ENCODE measurements around the gene CPVL.

CPVL gene

DNA sequence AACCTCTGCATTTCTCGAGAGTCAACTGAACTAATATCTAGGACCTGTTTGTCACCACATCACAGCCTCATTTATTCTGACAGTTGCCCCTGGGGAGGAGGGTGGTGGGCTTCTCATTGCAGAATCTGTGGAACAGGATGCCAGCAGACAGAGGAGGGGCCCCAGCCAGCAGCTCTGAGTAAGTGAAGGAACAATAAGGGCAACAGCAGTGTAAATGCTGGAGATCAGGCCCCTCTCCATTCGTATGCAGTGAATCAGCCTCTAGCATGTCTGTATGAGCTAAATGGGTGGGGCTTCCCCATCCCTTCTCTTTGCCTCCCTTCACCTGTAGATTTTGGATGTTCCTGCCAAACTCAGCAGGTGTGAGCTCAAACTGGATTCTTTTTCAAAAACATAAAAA is 7.7 kb upstream of the CPVL start:
- DNase-seq, result no peak

DNA sequence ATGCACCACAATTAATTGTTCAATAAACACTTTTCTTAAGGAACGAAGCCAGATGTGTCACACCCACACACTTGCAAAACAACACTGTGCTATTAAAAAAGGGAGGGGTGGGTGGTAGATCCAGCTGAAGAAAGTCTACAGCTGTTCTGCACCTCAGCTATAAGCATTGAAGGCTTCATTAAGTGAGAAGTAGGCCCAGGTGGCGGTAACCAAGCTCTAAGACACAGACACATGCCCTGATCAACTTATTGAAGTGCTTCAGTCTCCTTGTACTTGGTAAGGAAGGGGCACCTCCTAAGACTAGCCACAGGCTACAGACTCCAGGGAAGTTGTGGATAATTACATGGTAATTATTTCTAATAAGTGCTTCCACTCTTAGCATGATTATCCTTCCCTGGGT is 4.5 kb upstream of the CPVL start:
- no peak for DNase-seq

DNA sequence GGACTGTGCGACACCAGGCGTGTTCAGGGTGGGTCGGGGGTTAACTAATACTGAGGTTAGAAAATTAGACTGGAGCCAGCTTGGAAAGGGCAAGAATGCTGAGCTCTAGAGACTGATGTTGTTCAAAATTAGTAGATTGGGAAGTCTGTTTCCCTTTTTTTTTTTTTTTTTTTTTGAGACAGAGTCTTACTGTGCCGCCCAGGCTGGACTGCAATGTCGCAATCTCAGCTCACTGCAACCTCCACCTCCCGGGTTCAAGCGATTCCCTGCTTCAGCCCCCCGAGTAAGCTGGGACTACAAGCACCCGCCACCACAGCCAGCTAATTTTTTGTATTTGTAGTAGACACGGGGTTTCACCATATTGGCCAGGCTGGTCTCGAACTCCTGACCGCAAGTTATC is 2.7 kb upstream of the CPVL start:
- DNase-seq, result no peak

- DNase-seq, result no peak
Observed at GRCh38 chr7:29147821-29148220, 1.5 kb upstream of the CPVL start.

DNA sequence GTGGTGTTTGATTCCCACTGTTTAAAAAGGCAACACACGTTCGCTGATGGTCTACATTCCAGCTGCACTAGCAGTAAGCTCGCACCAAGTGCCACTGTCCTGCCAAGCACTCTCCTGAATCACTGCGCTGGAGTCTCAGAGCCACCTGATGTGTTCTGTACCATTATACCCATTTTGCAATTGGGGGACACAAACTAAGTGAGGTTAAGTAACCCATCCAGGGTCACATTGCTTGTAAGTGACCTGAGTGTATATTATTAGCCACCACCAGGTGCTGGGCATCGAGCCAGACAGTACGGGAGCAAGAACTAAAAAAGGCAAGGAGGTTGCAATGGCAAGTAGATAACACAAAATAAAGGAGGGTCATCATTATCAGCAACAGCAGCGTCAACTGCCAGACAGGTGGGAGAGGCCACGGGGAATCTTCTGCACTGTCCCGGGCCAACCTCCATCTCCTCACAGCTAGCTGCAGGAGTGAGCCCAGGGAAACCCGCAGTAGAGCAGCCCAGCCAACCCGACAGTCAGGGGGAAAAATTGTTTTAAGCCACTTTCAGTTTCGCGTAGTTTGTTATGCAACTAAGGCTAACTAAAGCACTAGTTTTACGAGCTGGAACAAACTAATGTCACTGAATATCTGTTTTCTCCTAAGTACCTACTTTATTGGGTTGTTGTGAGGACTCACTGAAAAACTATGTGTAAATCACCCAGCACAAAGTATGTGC is 712 bp upstream of the CPVL start:
- DNase-seq, result peak; percentile 42

DNA sequence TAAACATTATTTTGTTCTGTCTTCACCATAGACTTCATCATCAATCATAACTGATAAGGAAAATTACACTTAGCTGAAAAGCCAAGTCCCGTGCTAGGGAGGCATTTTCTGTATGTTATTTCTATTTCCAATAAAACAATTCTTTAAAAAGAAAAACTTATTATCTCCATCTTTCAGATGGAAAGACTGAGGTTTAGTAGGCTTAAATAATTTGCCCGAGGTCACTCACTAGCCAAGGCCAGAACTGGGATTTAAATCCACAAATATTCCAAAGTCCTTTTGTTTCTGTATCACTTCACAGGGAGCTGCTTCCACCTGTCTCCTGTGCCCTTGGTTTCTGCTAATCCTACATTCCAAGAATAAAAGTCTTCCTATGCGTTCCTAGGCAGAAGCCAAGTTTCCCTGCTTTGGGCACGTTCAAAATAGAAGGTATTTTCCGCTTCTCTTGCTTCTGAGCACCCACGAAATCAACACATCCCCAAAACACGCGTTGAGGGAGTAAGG is 732 bp downstream of the CPVL start:
- no peak for DNase-seq

GRCh38 chr7:29143751-29144150 is 2.6 kb downstream of the CPVL start:
- DNase-seq, result no peak

DNA sequence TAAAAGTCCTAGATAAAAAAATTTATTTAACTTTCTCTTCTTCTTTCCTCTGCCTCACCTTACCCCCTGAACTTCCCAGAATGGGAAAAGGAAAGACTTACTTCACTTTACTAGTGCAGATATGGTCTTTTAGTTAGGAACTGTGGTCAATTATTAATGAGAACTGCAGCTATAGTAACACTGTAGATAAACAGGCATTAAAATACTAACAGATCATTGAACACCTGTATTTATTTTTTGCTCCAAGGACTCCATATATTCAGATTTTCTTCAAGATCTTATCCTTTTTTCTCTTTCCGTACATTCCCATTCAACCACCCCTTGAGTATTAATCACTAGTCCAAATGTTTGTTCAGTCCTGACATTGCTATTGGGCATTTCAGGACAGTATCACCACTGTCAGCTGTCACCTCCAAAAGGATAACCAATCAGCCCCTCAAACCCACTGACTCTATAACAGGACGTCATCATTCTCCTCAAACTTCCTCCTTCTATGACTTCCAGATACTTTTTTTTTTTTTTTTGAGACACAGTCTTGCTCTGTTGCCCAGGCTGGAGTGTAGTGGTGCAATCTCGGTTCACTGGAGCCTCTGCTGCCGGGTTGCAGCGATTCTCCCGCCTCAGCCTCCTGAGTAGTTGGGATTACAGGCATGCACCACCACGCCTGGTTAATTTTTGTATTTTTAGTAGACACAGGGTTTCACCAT is 4.2 kb downstream of the CPVL start:
- no peak for DNase-seq

GRCh38 chr7:29140873-29141468 is 5.4 kb downstream of the CPVL start:
- no peak for DNase-seq

GRCh38 chr7:29139796-29140195 is 6.5 kb downstream of the CPVL start:
- DNase-seq, result no peak

GRCh38 chr7:29139191-29139590 is 7.1 kb downstream of the CPVL start:
- no peak for DNase-seq

- no peak for DNase-seq
Observed at GRCh38 chr7:29138588-29138987, 7.7 kb downstream of the CPVL start.

DNA sequence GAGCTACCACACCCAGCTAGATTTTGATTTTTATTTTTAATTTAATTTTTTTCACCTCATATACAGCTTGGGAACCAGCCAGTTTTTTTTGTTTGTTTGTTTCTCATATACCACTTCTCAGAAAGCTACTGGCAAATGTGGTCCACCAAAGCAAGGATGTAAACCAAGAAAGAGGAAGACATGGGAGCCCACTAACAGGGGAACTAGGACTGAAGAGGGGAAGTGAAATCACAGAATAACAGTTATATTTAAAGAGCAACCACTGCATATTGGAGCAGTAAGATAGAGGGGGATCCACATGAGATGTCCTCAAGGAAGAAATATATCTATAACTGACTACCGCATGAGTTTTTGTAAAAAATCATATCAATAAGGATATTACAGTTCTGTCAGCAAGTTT is 10.5 kb downstream of the CPVL start:
- no peak for DNase-seq

DNA sequence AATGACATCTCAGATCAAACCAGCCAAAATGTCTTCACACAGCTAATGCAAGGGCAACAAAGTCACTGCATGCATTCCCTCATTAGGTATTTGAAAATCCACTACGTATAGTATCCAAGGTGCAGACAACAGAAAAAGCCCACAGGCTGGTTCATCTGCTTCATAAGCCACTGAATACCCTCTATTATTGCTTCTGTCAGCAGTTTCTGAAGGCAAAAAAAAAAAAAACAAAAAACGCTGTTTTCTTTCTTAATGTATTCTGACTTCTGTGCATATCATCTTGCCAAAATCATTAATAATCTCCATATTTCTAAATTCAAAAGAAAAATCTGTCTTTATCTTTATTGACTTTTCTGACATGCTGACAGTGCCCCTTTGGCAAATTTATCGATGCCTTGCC is 13.4 kb downstream of the CPVL start:
- no peak for DNase-seq

DNA sequence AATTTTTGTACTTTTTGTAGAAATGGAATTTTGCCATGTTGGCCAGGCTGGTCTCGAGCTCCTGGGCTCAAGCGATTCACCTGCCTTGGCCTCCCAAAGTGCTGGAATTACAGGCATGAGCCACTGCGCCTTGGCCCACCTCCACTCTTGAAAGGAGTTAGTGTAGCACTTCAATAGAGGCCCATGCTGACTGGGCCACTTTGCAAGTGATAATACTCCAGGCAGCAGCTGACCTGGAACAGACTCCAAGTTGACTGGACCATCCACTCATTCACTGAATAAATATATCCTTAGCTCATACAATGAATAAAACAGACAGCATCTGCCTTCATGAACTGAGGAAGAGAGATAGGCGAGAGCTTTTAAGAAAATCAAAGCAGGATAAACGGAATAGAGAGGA is 14.7 kb downstream of the CPVL start:
- no peak for DNase-seq

GRCh38 chr7:29130096-29130495 is 16.2 kb downstream of the CPVL start:
- DNase-seq, result no peak

GRCh38 chr7:29127527-29127926 is 18.8 kb downstream of the CPVL start:
- DNase-seq, result no peak

GRCh38 chr7:29126804-29127203 is 19.5 kb downstream of the CPVL start:
- no peak for DNase-seq

DNA sequence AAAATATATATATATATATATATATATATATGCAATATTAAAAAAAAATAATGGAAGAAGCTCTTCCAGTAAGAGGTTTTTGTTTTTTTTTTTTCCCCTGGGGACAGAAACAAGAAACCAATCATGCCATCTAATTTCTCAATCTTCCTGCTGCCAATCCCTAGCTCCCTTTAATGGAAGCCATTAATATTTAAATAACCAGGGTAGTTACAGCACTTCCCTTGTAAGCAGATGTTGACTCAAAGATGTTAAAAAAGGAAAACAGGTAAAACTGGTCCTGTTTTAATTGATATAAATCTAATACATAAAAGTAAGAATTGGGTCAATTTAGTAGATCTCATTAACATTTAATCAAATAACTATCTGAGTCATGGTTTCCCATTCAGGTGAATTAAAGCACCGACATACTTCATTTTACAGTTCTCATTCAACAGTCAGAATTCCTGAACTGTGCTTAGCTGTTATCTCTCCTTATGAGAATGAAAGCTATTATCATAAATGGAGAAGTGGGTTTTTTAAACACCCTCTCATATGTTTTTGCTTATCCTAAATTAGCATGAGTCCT is 22.6 kb downstream of the CPVL start:
- no peak for DNase-seq

- no peak for DNase-seq
Observed at GRCh38 chr7:29122759-29123158, 23.6 kb downstream of the CPVL start.

DNA sequence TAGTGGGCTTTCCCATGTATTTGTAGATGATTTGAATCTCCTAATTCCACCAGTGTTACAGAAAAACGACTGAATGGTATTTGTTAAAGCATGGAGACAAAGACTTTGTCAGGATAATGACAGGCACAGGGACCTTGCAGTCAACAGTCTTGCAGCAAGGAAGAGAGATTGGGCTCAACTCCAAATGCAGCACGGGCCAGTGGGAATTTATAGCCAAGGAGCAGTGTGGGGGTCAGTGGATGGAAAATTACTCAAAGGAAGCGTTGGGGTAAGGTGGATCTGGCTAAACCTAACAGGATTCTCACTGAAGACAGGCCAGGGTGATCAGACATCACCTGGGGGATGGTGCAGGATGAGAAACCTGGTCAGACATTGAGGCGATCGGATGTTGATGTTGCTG is 24.3 kb downstream of the CPVL start:
- DNase-seq, result no peak

GRCh38 chr7:29120955-29121354 is 25.4 kb downstream of the CPVL start:
- no peak for DNase-seq

GRCh38 chr7:29119538-29119937 is 26.8 kb downstream of the CPVL start:
- no peak for DNase-seq
